Panc1 (cell line): Measurements from ENCODE around the gene EPHX1. TPM values are rescaled to one million over a fixed set of nuclear protein-coding genes. Genes with fewer than 3 reads are reported as not detected.
"Not testable (repeated sequence)": the region's sequence is repeated elsewhere in the genome, so short reads cannot be mapped to it uniquely, and the experiment has no call there.

Experiments
- ATAC-seq: fragments of 200-7000 bp; cut with Tn5 transposase; 2 replicates; pipeline ENCODE4 v1.9.1; 2020; ENCODE audit warnings: mild to moderate bottlenecking, moderate library complexity
- BruUV-seq: library from RNA; stranded (reverse); fragments of 400-500 nt; replicated peaks from 2 replicates; lab custom pipeline; 2021; lab: Mats Ljungman, UMichigan
- CTCF ChIA-PET: fragments of 300-600 bp; sonication (Branson Sonifier 250); formaldehyde crosslinking; loops from one replicate; lab custom pipeline; 2022; ENCODE audit warnings: antibody characterized with exemption; lab: Charles Lee
- POLR2A ChIA-PET: fragments of 300-600 bp; sonication (Branson Sonifier 250); formaldehyde crosslinking; loops from one replicate; lab custom pipeline; 2022; ENCODE audit warnings: antibody characterized with exemption; lab: Charles Lee
- DNase-seq: peaks from one replicate; pipeline ENCODE4 v3.0.0-alpha.2; 2010; ENCODE audit warnings: low read depth, low spot score
- H3K27ac ChIP-seq: 2 replicates; pipeline ENCODE4 v1.5.1; 2011; ENCODE audit warnings: mild to moderate bottlenecking, low read length, inconsistent platforms
- H3K27me3 ChIP-seq: fragments of 200-500 bp; sonication (Bioruptor generic); 2 replicates; pipeline ENCODE4 v1.6.0; 2014; ENCODE audit warnings: low read length, inconsistent platforms; ENCODE audit not compliant: control insufficient read depth, insufficient read depth
- H3K36me3 ChIP-seq: fragments of 200-500 bp; sonication (Bioruptor generic); 2 replicates; pipeline ENCODE4 v1.5.1; 2014; ENCODE audit warnings: inconsistent platforms, mild to moderate bottlenecking, low read length, moderate library complexity; ENCODE audit not compliant: control insufficient read depth, insufficient read depth
- H3K4me1 ChIP-seq: 2 replicates; pipeline ENCODE4 v1.5.1; 2011; ENCODE audit warnings: inconsistent platforms, mild to moderate bottlenecking, low read length, moderate library complexity; ENCODE audit not compliant: control insufficient read depth, insufficient read depth
- H3K4me3 ChIP-seq, 2 experiments: 2 replicates each; pipeline ENCODE4 v1.5.1; 2011 to 2012; ENCODE audit warnings: low read depth in 2 of 2, low read length in 2 of 2, mild to moderate bottlenecking in 2 of 2, inconsistent platforms in 1 of 2, moderate library complexity in 1 of 2
- H3K9me3 ChIP-seq: fragments of 200-500 bp; sonication (Bioruptor generic); 2 replicates; pipeline ENCODE4 v1.5.1; 2014; ENCODE audit warnings: low read depth, mild to moderate bottlenecking, inconsistent platforms, low read length, moderate library complexity; ENCODE audit not compliant: control insufficient read depth, insufficient read depth
- POLR2AphosphoS5 ChIP-seq: IDR thresholded peaks from 2 replicates; pipeline ENCODE4 v1.6.1; 2012; ENCODE audit warnings: mild to moderate bottlenecking, low read depth, low read length, moderate library complexity
- SIN3A ChIP-seq: IDR thresholded peaks from 2 replicates; pipeline ENCODE4 v1.6.1; 2012; ENCODE audit warnings: low read depth, mild to moderate bottlenecking, low read length, moderate library complexity, borderline replicate concordance; ENCODE audit not compliant: insufficient read depth
- TCF7L2 ChIP-seq: IDR thresholded peaks from 2 replicates; pipeline ENCODE4 v1.6.1; 2011; ENCODE audit warnings: mild to moderate bottlenecking, low read depth, low read length, inconsistent platforms
- in situ Hi-C: cut with HindIII; loops from 2 replicates; pipeline ENCODE4 v1.10.0; 2016; ENCODE audit warnings: low sequenced_read_pairs, low pct_unique_long_range_greater_than_20kb
- intact Hi-C: fragments of 100-400 bp; cut with micrococcal nuclease; formaldehyde crosslinking; loops from one replicate; pipeline ENCODE4 v1.10.0; 2022; ENCODE audit not compliant: unreplicated experiment
- total RNA-seq: library from RNA; stranded (reverse); gene quantifications from one replicate; pipeline ENCODE4 v1.2.1, GENCODE V29; 2021; ENCODE audit not compliant: unreplicated experiment
- TF ChIP-seq, protein P1 (sequence below), 2 experiments: IDR thresholded peaks; 2 replicates each; pipeline ENCODE4 v1.6.1; 2011 to 2012; ENCODE audit warnings: low read depth in 2 of 2, control low read depth in 1 of 2, low read length in 1 of 2, mild to moderate bottlenecking in 1 of 2, moderate library complexity in 1 of 2; ENCODE audit not compliant: insufficient read depth in 1 of 2
- TF ChIP-seq, protein P2 (sequence below): fragments of 450-650 bp; IDR thresholded peaks from 2 replicates; pipeline ENCODE4 v1.5.1; 2017; ENCODE audit warnings: mild to moderate bottlenecking

Gene EPHX1
- total RNA-seq, 1 experiment from 2014 or later: 76.4 TPM

DNA sequence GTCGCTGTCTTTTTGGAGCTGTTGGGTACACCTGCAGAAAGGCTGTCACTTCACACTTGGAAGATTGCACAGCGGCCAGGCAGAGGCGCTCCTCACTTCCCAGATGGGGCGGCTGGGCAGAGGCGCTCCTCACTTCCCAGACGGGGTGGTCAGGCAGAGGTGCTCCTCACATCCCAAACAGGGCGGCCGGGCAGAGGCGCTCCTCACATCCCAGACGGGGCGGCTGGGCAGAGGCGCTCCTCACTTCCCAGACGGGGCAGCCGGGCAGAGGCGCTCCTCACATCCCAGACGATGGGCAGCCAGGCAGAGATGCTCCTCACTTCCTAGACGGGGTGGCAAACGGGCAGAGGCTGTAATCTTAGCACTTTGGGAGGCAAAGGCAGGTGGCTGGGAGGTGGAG is 13.8 kb upstream of the EPHX1 start:
- H3K9me3 ChIP-seq, in situ Hi-C loops, ATAC-seq, H3K4me1 ChIP-seq, BruUV-seq, POLR2A ChIA-PET, intact Hi-C loops, H3K27ac ChIP-seq, DNase-seq, CTCF ChIA-PET, H3K4me3 ChIP-seq, H3K27me3 ChIP-seq, H3K36me3 ChIP-seq: not testable (repeated sequence)

DNA sequence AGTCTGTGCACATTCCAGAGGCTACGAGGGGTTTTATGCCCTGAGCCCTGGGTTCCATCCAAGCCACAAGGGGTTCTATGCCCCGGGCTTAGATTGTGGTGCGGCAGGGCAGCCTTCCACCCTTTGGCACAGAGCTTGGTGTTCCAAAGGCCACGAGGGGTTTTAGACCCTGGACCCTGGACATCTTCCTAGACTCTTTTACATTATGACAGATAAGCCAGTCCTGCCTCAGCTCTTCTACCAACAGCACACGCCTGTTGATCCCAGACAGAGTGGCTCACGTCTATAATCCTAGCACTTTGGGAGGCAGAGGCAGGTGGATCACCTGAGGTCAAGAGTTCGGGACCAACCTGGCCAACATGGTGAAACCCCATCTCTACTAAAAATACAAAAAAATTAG is 8.8 kb upstream of the EPHX1 start:
- ATAC-seq, in situ Hi-C loops, H3K27ac ChIP-seq, DNase-seq, POLR2A ChIA-PET, BruUV-seq, H3K36me3 ChIP-seq, H3K27me3 ChIP-seq, H3K4me1 ChIP-seq, intact Hi-C loops, H3K4me3 ChIP-seq, H3K9me3 ChIP-seq: not testable (repeated sequence)
- CTCF ChIA-PET: interaction anchor here (1.2 kb wide), 1 partner anchor 24 kb away, joined by 6 read pairs; the partner anchor contains the start of gene SRP9

DNA sequence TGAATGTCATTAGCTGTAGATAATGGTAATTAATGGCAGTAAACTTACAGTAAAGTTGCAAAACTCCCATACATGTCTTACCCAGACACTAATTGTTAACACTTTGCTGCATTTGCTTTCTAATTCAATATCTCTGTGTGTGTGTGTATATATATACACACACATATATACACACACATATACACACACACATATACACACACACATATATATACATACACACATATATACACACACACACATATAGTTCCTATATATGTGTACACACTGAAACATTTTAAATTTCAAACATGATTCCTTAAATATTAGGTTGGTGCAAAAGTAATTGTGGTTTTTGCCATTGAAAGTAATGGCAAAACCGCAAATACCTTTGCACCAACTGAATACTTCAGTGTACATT is 3.7 kb upstream of the EPHX1 start:
- POLR2A ChIA-PET: no interaction called here
- Histone ChIP-seq H3K36me3 (no peaks in the 10 kb centered on the region), H3K27ac (no peak overlapping the region), H3K4me3 (no peak overlapping the region), H3K9me3 (no peaks in the 10 kb centered on the region), H3K4me1 (peaks cover 9% of the 10 kb centered on the region), H3K27me3 (no peaks in the 10 kb centered on the region)
- DNase-seq (no peak), ATAC-seq (no peak)
- no TSS peak for BruUV-seq
- intact Hi-C loops (no loop called here), in situ Hi-C loops (no loop called here)
- CTCF ChIA-PET: no interaction called here
- TF ChIP-seq, protein P1, sequence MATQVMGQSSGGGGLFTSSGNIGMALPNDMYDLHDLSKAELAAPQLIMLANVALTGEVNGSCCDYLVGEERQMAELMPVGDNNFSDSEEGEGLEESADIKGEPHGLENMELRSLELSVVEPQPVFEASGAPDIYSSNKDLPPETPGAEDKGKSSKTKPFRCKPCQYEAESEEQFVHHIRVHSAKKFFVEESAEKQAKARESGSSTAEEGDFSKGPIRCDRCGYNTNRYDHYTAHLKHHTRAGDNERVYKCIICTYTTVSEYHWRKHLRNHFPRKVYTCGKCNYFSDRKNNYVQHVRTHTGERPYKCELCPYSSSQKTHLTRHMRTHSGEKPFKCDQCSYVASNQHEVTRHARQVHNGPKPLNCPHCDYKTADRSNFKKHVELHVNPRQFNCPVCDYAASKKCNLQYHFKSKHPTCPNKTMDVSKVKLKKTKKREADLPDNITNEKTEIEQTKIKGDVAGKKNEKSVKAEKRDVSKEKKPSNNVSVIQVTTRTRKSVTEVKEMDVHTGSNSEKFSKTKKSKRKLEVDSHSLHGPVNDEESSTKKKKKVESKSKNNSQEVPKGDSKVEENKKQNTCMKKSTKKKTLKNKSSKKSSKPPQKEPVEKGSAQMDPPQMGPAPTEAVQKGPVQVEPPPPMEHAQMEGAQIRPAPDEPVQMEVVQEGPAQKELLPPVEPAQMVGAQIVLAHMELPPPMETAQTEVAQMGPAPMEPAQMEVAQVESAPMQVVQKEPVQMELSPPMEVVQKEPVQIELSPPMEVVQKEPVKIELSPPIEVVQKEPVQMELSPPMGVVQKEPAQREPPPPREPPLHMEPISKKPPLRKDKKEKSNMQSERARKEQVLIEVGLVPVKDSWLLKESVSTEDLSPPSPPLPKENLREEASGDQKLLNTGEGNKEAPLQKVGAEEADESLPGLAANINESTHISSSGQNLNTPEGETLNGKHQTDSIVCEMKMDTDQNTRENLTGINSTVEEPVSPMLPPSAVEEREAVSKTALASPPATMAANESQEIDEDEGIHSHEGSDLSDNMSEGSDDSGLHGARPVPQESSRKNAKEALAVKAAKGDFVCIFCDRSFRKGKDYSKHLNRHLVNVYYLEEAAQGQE (IDR thresholded peaks at IDR 0.05; ENCODE audit: insufficient read depth in 1 of 2, low read depth in 2 of 2, low read length in 1 of 2): no peak
- TF ChIP-seq, protein P2, sequence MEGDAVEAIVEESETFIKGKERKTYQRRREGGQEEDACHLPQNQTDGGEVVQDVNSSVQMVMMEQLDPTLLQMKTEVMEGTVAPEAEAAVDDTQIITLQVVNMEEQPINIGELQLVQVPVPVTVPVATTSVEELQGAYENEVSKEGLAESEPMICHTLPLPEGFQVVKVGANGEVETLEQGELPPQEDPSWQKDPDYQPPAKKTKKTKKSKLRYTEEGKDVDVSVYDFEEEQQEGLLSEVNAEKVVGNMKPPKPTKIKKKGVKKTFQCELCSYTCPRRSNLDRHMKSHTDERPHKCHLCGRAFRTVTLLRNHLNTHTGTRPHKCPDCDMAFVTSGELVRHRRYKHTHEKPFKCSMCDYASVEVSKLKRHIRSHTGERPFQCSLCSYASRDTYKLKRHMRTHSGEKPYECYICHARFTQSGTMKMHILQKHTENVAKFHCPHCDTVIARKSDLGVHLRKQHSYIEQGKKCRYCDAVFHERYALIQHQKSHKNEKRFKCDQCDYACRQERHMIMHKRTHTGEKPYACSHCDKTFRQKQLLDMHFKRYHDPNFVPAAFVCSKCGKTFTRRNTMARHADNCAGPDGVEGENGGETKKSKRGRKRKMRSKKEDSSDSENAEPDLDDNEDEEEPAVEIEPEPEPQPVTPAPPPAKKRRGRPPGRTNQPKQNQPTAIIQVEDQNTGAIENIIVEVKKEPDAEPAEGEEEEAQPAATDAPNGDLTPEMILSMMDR: no peak
- no peak for TF ChIP-seq TCF7L2
- TF ChIP-seq SIN3A: no peak
- no peak for TF ChIP-seq POLR2AphosphoS5

DNA sequence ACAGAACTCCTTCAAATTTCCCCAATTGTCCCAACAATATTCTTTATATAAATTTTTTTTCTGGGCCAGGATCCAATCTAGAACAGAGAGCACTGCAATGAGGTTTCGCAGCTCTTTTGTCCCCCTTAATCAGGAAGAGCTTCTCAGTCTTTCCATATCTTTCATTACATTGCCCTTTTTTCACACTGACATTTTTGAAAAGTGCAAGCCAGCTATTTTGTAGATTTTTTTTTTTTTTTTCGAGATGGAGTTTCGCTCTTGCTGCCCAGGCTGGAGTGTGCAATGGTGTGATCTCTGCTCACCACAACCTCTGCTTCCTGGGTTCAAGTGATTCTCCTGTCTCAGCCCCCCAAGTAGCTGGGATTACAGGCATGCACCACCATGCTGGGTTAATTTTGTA is 3.2 kb upstream of the EPHX1 start:
- H3K4me3 ChIP-seq, intact Hi-C loops, BruUV-seq, CTCF ChIA-PET, in situ Hi-C loops, H3K36me3 ChIP-seq, H3K9me3 ChIP-seq, POLR2A ChIA-PET, ATAC-seq, H3K27me3 ChIP-seq, H3K27ac ChIP-seq, DNase-seq: not testable (repeated sequence)
- H3K4me1 ChIP-seq: peaks cover 14% of the 10 kb centered on the region
